ENCODE measurements around the gene PRR18.

Gene PRR18

GRCh38 chr6:166277018-166277417 lies 31.2 kb downstream of the PRR18 start:
- peak; percentile 32 for DNase-seq (ENCODE audit: low read depth, low spot score)

- DNase-seq (ENCODE audit: low read depth, low spot score): peak; percentile 84
These were observed 32.5 kb downstream of the PRR18 start for GRCh38 chr6:166275714-166276166.

DNA sequence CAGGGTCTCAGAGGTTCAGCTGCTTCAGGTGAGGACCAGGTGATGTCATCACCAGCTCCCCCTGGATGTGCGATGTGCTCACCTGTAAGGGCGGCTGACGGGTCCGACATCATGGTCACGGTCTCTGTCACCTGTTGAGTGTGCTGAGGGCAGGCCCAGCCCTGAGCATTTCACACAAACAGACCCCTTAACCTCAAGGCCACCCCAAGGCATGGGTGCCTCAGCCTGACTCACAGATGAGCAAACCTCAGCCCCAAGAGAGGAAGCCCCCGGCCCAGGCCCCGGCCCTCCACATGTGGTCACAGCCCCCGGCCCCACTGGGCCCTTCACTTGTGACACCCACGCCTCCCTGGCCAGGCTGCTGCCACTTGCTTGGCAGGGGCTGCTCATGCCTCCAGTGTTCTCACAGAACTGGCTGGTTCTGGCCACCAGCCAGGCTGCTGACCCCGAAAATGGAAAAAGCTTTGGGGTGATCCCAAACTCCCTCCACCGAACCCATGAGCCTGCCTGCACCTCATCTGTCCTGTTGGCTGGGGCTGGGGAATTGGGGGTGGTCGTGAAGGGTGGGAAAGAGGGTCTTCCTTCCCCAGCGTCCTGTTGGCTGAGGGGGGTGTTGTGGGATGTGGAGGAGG lies 33.3 kb downstream of the PRR18 start:
- no peak for DNase-seq (ENCODE audit: low read depth, low spot score)

DNA sequence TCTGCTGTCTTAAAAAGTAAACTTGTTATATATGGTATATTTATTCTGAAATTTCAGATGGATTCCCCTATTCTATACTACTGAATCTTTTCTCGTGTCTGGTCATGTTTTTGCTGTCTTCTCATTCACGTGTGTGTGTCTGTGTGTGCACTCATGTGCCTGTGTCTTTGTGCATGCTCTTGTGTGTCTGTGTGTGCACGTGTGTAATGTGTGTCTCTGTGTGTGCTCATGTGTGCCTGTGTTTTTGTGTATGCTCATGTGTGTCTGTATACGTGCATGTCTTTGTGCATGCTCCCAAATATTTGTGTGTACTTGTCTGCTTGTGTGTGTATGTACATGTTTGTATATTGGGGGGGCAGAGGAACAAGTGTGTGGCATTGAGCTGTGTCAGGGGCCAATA lies 34.0 kb downstream of the PRR18 start:
- no peak for DNase-seq (ENCODE audit: low read depth, low spot score)

- DNase-seq (ENCODE audit: low read depth, low spot score): no peak
These were observed 36.8 kb downstream of the PRR18 start for GRCh38 chr6:166271376-166271765.

GRCh38 chr6:166270706-166271375 lies 37.4 kb downstream of the PRR18 start:
- DNase-seq (ENCODE audit: low read depth, low spot score): no peak

GRCh38 chr6:166269301-166270039 lies 38.7 kb downstream of the PRR18 start:
- DNase-seq (ENCODE audit: low read depth, low spot score): no peak

DNA sequence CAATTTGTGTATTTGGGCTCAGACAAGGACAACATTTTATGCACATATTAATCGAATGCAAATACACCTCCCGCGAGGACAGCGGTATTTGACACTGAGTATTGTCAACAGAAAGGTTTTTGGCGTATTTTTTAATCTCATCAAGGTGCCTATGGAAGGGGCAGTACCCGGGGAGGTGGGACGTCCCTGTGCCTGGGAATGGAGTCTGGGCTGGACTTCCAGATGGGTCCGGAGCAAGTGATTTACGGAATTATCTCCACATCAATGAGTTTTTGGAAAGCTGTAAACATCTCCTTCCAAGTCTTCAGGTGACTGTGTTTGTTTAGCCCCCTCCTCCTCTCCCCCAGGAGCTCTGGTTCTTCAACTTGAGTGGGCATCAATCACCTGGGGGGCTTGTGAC lies 39.8 kb downstream of the PRR18 start:
- DNase-seq (ENCODE audit: low read depth, low spot score): peak; percentile 61

GRCh38 chr6:166267526-166267925 lies 40.7 kb downstream of the PRR18 start:
- DNase-seq (ENCODE audit: low read depth, low spot score): no peak

GRCh38 chr6:166266336-166266735 lies 41.9 kb downstream of the PRR18 start:
- DNase-seq (ENCODE audit: low read depth, low spot score): no peak

- no peak for DNase-seq (ENCODE audit: low read depth, low spot score)
These were observed 45.3 kb downstream of the PRR18 start for GRCh38 chr6:166262743-166263515.

DNA sequence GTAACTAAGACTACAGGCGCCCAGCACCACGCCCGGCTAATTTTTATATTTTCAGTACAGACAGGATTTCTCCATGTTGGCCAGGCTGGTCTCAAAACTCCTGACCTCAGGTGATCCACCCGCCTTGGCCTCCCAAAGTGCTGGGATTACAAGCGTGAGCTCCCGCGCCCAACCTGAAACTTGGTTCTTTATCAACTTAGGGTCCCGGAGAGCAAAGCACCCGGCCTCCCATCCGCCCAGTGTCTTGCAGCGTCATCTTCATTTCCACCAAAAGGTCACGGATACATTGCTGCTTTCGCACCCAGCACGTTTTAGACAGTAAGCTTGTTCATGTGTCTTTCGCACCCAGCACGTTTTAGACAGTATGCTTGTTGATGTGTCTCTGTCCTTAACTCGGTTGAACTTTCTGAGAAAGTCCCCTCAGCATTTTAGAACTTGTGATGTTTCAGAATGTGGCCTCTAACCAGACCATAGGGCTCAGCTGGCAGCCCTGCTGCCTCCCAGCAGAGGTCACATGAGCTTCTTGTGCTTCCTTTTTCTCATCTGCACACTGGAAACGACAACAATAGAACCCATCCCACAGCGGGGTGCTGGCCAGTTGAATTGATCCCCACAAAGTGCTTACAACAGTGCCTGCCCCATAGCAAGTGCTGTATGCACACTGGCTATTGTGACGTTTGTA lies 48.8 kb downstream of the PRR18 start:
- no peak for DNase-seq (ENCODE audit: low read depth, low spot score)

GRCh38 chr6:166258854-166259276 lies 49.3 kb downstream of the PRR18 start:
- DNase-seq (ENCODE audit: low read depth, low spot score): no peak

DNA sequence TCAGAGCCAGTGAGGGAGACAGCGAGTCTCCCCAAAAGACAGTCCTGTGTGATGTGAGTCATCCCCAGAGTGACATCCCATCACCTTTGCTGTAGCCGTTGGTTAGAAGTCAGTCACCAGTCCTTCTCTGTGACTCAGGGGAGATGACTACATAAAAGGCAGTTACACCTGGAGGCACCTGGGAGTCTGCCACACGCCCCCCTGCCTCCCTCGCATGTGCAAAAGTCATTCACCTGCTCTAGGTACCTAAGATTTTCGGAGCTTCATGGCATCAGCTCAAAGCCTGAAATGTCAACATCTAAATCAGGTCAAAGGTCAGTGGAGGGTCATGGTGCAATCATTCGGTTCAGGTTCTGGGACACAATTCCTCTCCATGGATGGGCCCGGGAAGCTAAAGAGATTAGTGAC lies 50.3 kb downstream of the PRR18 start:
- DNase-seq (ENCODE audit: low read depth, low spot score): no peak

All from ELF-1 (cell line).